Ascending aorta (tissue), 2 donors: ENCODE results near the gene LYVE1. TPM values are rescaled to one million over a fixed set of nuclear protein-coding genes. Genes with fewer than 3 reads are reported as not detected.
A peak's percentile ranks its signal among the peaks of the same experiment; 100 is the strongest.

Experiments
- DNase-seq, 2 donors: peaks; one replicate each; pipeline ENCODE4 v3.0.0-alpha.2; 2019; ENCODE audit warnings: low spot score in 2 of 2
- H3K27ac ChIP-seq, 2 donors: fragments of 200-600 bp; sonication (generic); one replicate each; pipeline ENCODE4 v1.5.1; 2016 to 2017; ENCODE audit warnings: mild to moderate bottlenecking in 1 of 2
- H3K27me3 ChIP-seq: fragments of 200-600 bp; sonication (generic); one replicate; pipeline ENCODE4 v1.5.1; 2017
- H3K36me3 ChIP-seq, 2 donors: fragments of 200-600 bp; sonication (generic); one replicate each; pipeline ENCODE4 v1.5.1; 2016
- H3K4me1 ChIP-seq, 2 donors: fragments of 200-600 bp; sonication (generic); one replicate each; pipeline ENCODE4 v1.5.1; 2016 to 2017; ENCODE audit warnings: mild to moderate bottlenecking in 1 of 2
- H3K4me3 ChIP-seq, 2 donors: fragments of 200-600 bp; sonication (generic); one replicate each; pipeline ENCODE4 v1.5.1; 2016 to 2017; ENCODE audit warnings: mild to moderate bottlenecking in 1 of 2
- H3K9me3 ChIP-seq, 2 donors: fragments of 200-600 bp; sonication (generic); one replicate each; pipeline ENCODE4 v1.5.1; 2016
- CTCF ChIP-seq, 3 experiments: fragments of 200-600 bp in 2 of 3; fragments of 450-650 bp in 1 of 3; sonication (generic) in 2 of 3; IDR thresholded peaks; one replicate each; pipeline ENCODE4 v1.5.1; 2016 to 2019; ENCODE audit warnings: antibody characterized with exemption in 3 of 3, mild to moderate bottlenecking in 1 of 3, moderate library complexity in 1 of 3
- intact Hi-C: fragments of 100-400 bp; cut with DNase I; formaldehyde crosslinking; loops from one replicate; pipeline ENCODE4 v1.15.1; 2023
- total RNA-seq: library from RNA; depleted of rRNA; stranded (reverse); fragments of >200 nt; gene quantifications from one replicate; pipeline ENCODE4 v1.1.0, GENCODE V29; 2016

LYVE1 gene
- total RNA-seq, 1 donor from 2014 or later, result 66.3 TPM

- intact Hi-C loops, result loop anchor here (2.0 to 5.0 kb wide), 4 partner anchors 101 to 168 kb away; partner anchors contain the start of gene IRAG1
- Histone ChIP-seq H3K4me3 (peak overlapping the region; percentile 14 to 48), H3K9me3 (no peaks in the 10 kb centered on the region), H3K4me1 (peaks cover 0 to 35% of the 10 kb centered on the region in 2 donors), H3K36me3 (peaks cover 0 to 12% of the 10 kb centered on the region in 2 donors), H3K27ac (peak overlapping the region; percentile 78 to 82), H3K27me3 (no peaks in the 10 kb centered on the region)
- no peak for TF ChIP-seq CTCF (IDR thresholded peaks at IDR 0.05)
- DNase-seq, result no peak
These were observed 2.1 kb downstream of the LYVE1 start for GRCh38 chr11:10566257-10566957.

- intact Hi-C loops, result loop anchor here (5.0 kb wide), 3 partner anchors 102 to 158 kb away; partner anchors contain the start of gene IRAG1
- peak overlapping the region; percentile 78 to 82 for H3K27ac ChIP-seq
- H3K9me3 ChIP-seq, result no peaks in the 10 kb centered on the region
- no peaks in the 10 kb centered on the region for H3K27me3 ChIP-seq
- DNase-seq, result no peak
- H3K4me1 ChIP-seq, result peaks cover 0 to 32% of the 10 kb centered on the region in 2 donors
- H3K36me3 ChIP-seq, result peaks cover 0 to 6% of the 10 kb centered on the region in 2 donors
- peak overlapping the region in 1 of 2 donors; percentile 48 for H3K4me3 ChIP-seq
- TF ChIP-seq CTCF (IDR thresholded peaks at IDR 0.05), result no peak
These were observed 3.0 kb downstream of the LYVE1 start for GRCh38 chr11:10565493-10565892.

GRCh38 chr11:10564696-10565318 is 3.7 kb downstream of the LYVE1 start:
- Histone ChIP-seq H3K27me3 (no peaks in the 10 kb centered on the region), H3K4me1 (peaks cover 0 to 28% of the 10 kb centered on the region in 2 donors), H3K4me3 (peak overlapping the region in 1 of 2 donors; percentile 10), H3K27ac (peak overlapping the region; percentile 78 to 82), H3K36me3 (peaks cover 0 to 6% of the 10 kb centered on the region in 2 donors), H3K9me3 (no peaks in the 10 kb centered on the region)
- peak; percentile 44 to 60 (median 46) for TF ChIP-seq CTCF (IDR thresholded peaks at IDR 0.05)
- intact Hi-C loops, result loop anchor here (5.0 kb wide), 3 partner anchors 102 to 158 kb away; partner anchors contain the start of gene IRAG1
- no peak for DNase-seq

- no peak overlapping the region for H3K4me3 ChIP-seq
- H3K4me1 ChIP-seq, result peaks cover 0 to 20% of the 10 kb centered on the region in 2 donors
- H3K27ac ChIP-seq, result peak overlapping the region in 1 of 2 donors; percentile 78
- no peak for TF ChIP-seq CTCF (IDR thresholded peaks at IDR 0.05)
- peaks cover 0 to 9% of the 10 kb centered on the region in 2 donors for H3K36me3 ChIP-seq
- H3K27me3 ChIP-seq, result no peaks in the 10 kb centered on the region
- no peak for DNase-seq
- intact Hi-C loops, result no loop called here
- no peaks in the 10 kb centered on the region for H3K9me3 ChIP-seq
These were observed 4.4 kb downstream of the LYVE1 start for GRCh38 chr11:10564030-10564429.

GRCh38 chr11:10561947-10562346 is 6.5 kb downstream of the LYVE1 start:
- no peak for TF ChIP-seq CTCF (IDR thresholded peaks at IDR 0.05)
- H3K9me3 ChIP-seq, result no peaks in the 10 kb centered on the region
- H3K36me3 ChIP-seq, result peaks cover 0 to 25% of the 10 kb centered on the region in 2 donors
- no peak for DNase-seq
- intact Hi-C loops, result no loop called here
- H3K4me3 ChIP-seq, result no peak overlapping the region
- no peak overlapping the region for H3K27ac ChIP-seq
- no peaks in the 10 kb centered on the region for H3K27me3 ChIP-seq
- H3K4me1 ChIP-seq, result peaks cover 0 to 8% of the 10 kb centered on the region in 2 donors
